K562 (cell line): ENCODE results near the gene DGLUCY. TPM values are rescaled to one million over a fixed set of nuclear protein-coding genes. Genes with fewer than 3 reads are reported as not detected.

Experiments used
- ATAC-seq: fragments of 200-7000 bp; cut with Tn5 transposase; 3 replicates; pipeline ENCODE4 v1.9.1; 2020; ENCODE audit warnings: moderate library complexity
- BruUV-seq: library from RNA; stranded (reverse); fragments of 400-500 nt; replicated peaks from 2 replicates; lab custom pipeline; 2021; lab: Mats Ljungman, UMichigan
- CTCF ChIA-PET: fragments of 300-600 bp; formaldehyde crosslinking; extraction: SDS; loops from one replicate; lab custom pipeline; 2021; ENCODE audit warnings: low intra/inter-chr PET ratio; lab: Yijun Ruan, JAX
- POLR2A ChIA-PET: fragments of 300-600, 350-650 bp; sonication (Branson Sonifier 250); formaldehyde crosslinking; extraction: SDS; loops from one replicate; lab custom pipeline; 2021; ENCODE audit warnings: antibody characterized with exemption, inconsistent platforms; lab: Yijun Ruan, JAX
- DNase-seq, 4 experiments: peaks; one replicate each; pipeline versions ENCODE4 v3.0.0 to v3.0.0-alpha.2; 2011 to 2018; ENCODE audit warnings: low spot score in 3 of 4, mixed read lengths in 3 of 4; ENCODE audit errors: extremely low read depth in 1 of 4
- FAIRE-seq: peaks from 2 replicates; lab custom pipeline; 2011; peaks lifted over from hg19 to GRCh38; lab: Jason Lieb, UNC
- H2AFZ ChIP-seq: 2 replicates; pipeline ENCODE4 v1.6.0; 2011; ENCODE audit warnings: low read depth, low read length, control low read depth, inconsistent platforms
- H3K27ac ChIP-seq: fragments of 200-600 bp; 3 replicates; pipeline ENCODE4 v1.8.0; 2011; ENCODE audit warnings: low read depth, mild to moderate bottlenecking, control low read depth, inconsistent platforms, low read length, moderate library complexity, mixed read lengths; ENCODE audit errors: extremely low read depth
- H3K27me3 ChIP-seq, 2 experiments: fragments of 300-600 bp in 1 of 2; 2 replicates in 1 of 2; 3 replicates in 1 of 2; pipeline versions ENCODE4 v1.6.0 to v1.8.0; 2011; ENCODE audit warnings: inconsistent platforms in 2 of 2, low read length in 2 of 2, mild to moderate bottlenecking in 1 of 2, mixed read lengths in 1 of 2, moderate library complexity in 1 of 2; ENCODE audit not compliant: control insufficient read depth in 2 of 2, insufficient read depth in 2 of 2
- H3K36me3 ChIP-seq: fragments of 300-600 bp; 3 replicates; pipeline ENCODE4 v1.8.0; 2011; ENCODE audit warnings: mild to moderate bottlenecking, low read length, inconsistent platforms; ENCODE audit not compliant: control insufficient read depth, insufficient read depth
- H3K4me1 ChIP-seq, 2 experiments: fragments of 200-600 bp in 1 of 2; replicated peaks in 1 of 2; 2 replicates in 1 of 2; 3 replicates in 1 of 2; pipeline versions ENCODE4 v1.5.1 to v1.8.0; 2011; ENCODE audit warnings: inconsistent platforms in 2 of 2, low read length in 2 of 2, mild to moderate bottlenecking in 1 of 2, mixed read lengths in 1 of 2, moderate library complexity in 1 of 2; ENCODE audit not compliant: control insufficient read depth in 2 of 2, insufficient read depth in 2 of 2
- H3K4me2 ChIP-seq: 2 replicates; pipeline ENCODE4 v1.6.1; 2011; ENCODE audit warnings: low read length, control low read depth, inconsistent platforms, mixed read lengths; ENCODE audit not compliant: insufficient read depth
- H3K4me3 ChIP-seq: fragments of 200-600 bp; sonication (generic), shearing (Covaris generic); 2 replicates; pipeline ENCODE4 v1.5.1; 2016; ENCODE audit warnings: control low read depth, inconsistent platforms
- H3K79me2 ChIP-seq: fragments of 200-600 bp; 3 replicates; pipeline ENCODE4 v1.8.0; 2011; ENCODE audit warnings: low read length, inconsistent platforms; ENCODE audit not compliant: control insufficient read depth, insufficient read depth
- H3K9ac ChIP-seq, 2 experiments: 2 replicates each; pipeline versions ENCODE4 v1.6.0 to v1.6.1; 2011; ENCODE audit warnings: low read depth in 2 of 2, low read length in 2 of 2, control low read depth in 1 of 2, inconsistent platforms in 1 of 2, mild to moderate bottlenecking in 1 of 2, mixed read lengths in 1 of 2; ENCODE audit not compliant: insufficient read depth in 1 of 2
- H3K9me1 ChIP-seq: one replicate; pipeline ENCODE4 v1.6.0; 2011; ENCODE audit warnings: inconsistent platforms, mild to moderate bottlenecking, low read length, moderate library complexity; ENCODE audit not compliant: control insufficient read depth, insufficient read depth
- H3K9me3 ChIP-seq: replicated peaks from 2 replicates; pipeline ENCODE4 v1.5.1; 2011; ENCODE audit warnings: low read depth, low read length, inconsistent platforms; ENCODE audit not compliant: control insufficient read depth, insufficient read depth
- H4K20me1 ChIP-seq: replicated peaks from 2 replicates; pipeline ENCODE4 v1.6.1; 2011; ENCODE audit warnings: low read length, inconsistent platforms, mixed read lengths; ENCODE audit not compliant: control insufficient read depth, insufficient read depth
- MAX ChIP-seq: sonication (generic); formaldehyde crosslinking; IDR thresholded peaks from 2 replicates; pipeline ENCODE4 v1.9.0; 2022; ENCODE audit warnings: mild to moderate bottlenecking, missing genetic modification reagents
- SFPQ ChIP-seq: fragments of 200-400 bp; formaldehyde crosslinking; IDR thresholded peaks from 2 replicates; pipeline ENCODE4 v1.6.1; 2017; ENCODE audit warnings: mild to moderate bottlenecking, low read depth, low read length, moderate library complexity
- SLC30A9 ChIP-seq: fragments of 250-450 bp; sonication (Bioruptor Pico); IDR thresholded peaks from 2 replicates; pipeline ENCODE4 v1.8.0; 2022; ENCODE audit warnings: mild to moderate bottlenecking, moderate library complexity
- TRIM25 ChIP-seq: fragments of 450-650 bp; IDR thresholded peaks from 2 replicates; pipeline ENCODE4 v1.7.0; 2016; ENCODE audit warnings: borderline replicate concordance
- ZMIZ1 ChIP-seq, 2 experiments: fragments of 150-350 bp in 1 of 2; IDR thresholded peaks; 2 replicates each; pipeline ENCODE4 v1.6.1; 2012 to 2016; ENCODE audit warnings: low read depth in 2 of 2, low read length in 2 of 2, mild to moderate bottlenecking in 1 of 2, moderate library complexity in 1 of 2
- ZNF589 ChIP-seq: fragments of 200-800 bp; sonication (Bioruptor generic); IDR thresholded peaks from 2 replicates; pipeline ENCODE4 v1.6.1; 2016; ENCODE audit warnings: low read depth, missing genetic modification characterization, missing compliant biosample characterization
- WGBS: fragments of 100-300 bp; shearing (Covaris generic); methylation state at CpG from one replicate; pipeline ENCODE4 v1.1.6; 2016; ENCODE audit warnings: low coverage, mixed read lengths; ENCODE audit not compliant: insufficient coverage; ENCODE audit errors: missing lambda C conversion rate; 5-methylcytosine and 5-hydroxymethylcytosine counted together
- in situ Hi-C: fragments of 300-500 bp; cut with MboI; formaldehyde crosslinking; loops from 4 replicates; pipeline ENCODE4 v1.15.0; 2018; ENCODE audit warnings: inconsistent platforms, mixed read lengths
- intact Hi-C: fragments of 100-400 bp; cut with micrococcal nuclease; formaldehyde crosslinking; loops from 2 replicates; pipeline ENCODE4 v1.14.2; 2022
- polyA plus RNA-seq, 8 experiments: library from polyadenylated mRNA; depleted of rRNA in 4 of 8; stranded (reverse) in 5 of 8; unstranded in 3 of 8; fragments of >200 nt; fragmentation: Nextera tagmentation in 2 of 8; fragmentation: Illumina TruSeq in 1 of 8; extraction: Ambion mirVana in 2 of 8; extraction: Trizol in 1 of 8; gene quantifications; 2 replicates each; pipeline versions ENCODE4 v1.2.1 to v1.2.3, GENCODE V29; 2011 to 2014; ENCODE audit warnings: inconsistent platforms in 1 of 8, missing spikeins in 1 of 8
- total RNA-seq, 7 experiments: library from RNA; depleted of rRNA in 6 of 7; stranded (reverse); fragments of >200 nt in 6 of 7; fragmentation: Illumina TruSeq in 2 of 7; extraction: Trizol in 2 of 7; gene quantifications; 2 replicates each; pipeline versions ENCODE4 v1.2.1 to v1.2.3, GENCODE V29; 2011 to 2021; ENCODE audit warnings: low replicate concordance in 1 of 7

DGLUCY gene
- total and polyA plus RNA-seq, 9 of the 15 experiments (the other 6 are each of a cell fraction or from before 2014, with no cell fraction given), result 9.9 to 28.4 (median 21.0) TPM

GRCh38 chr14:91215381-91215780 is 101.5 kb downstream of the DGLUCY start (continued):
- no peak for TF ChIP-seq ZNF589 (CRISPR knock-in tag)

- WGBS, result 86% methylated on average over 5 of the region's 13 CpGs
- Histone ChIP-seq H3K9me1 (no peaks in the 10 kb centered on the region), H3K9ac (no peak overlapping the region), H2AFZ (no peak overlapping the region), H3K4me1 (no peaks in the 10 kb centered on the region; a peak in 2 of 5 replicates), H3K4me3 (no peak overlapping the region), H3K36me3 (peaks cover 17% of the 10 kb centered on the region; the same call in 1 of the 3 replicates), H3K4me2 (no peak overlapping the region), H3K9me3 (no peaks in the 10 kb centered on the region), H3K79me2 (no peaks in the 10 kb centered on the region), H3K27ac (no peak overlapping the region), H4K20me1 (no peaks in the 10 kb centered on the region), H3K27me3 (no peaks in the 10 kb centered on the region)
- DNase-seq (no peak), ATAC-seq (no peak), FAIRE-seq (no peak)
- CTCF ChIA-PET, result no interaction called here
- intact Hi-C loops (no loop called here), in situ Hi-C loops (no loop called here)
- POLR2A ChIA-PET, result interaction anchor here (0.6 kb wide), 1 partner anchor 448 kb away, joined by 3 read pairs; no protein-coding TSS in a partner anchor
- no TSS peak for BruUV-seq
- TF ChIP-seq TRIM25, result no peak
- no peak for TF ChIP-seq MAX (CRISPR knock-in tag)
- TF ChIP-seq SLC30A9, result no peak
- no peak for TF ChIP-seq ZMIZ1 (IDR thresholded peaks at IDR 0.05; ENCODE audit: low read depth in 2 of 2, low read length in 2 of 2)
- TF ChIP-seq SFPQ, result no peak
These were observed 102.9 kb downstream of the DGLUCY start for GRCh38 chr14:91216731-91217226.
